Mesenchymal stem cell (in vitro differentiated cells and primary cell): ENCODE results near the gene B3GAT2. TPM values are rescaled to one million over a fixed set of nuclear protein-coding genes. Genes with fewer than 3 reads are reported as not detected.

Experiments
- DNase-seq: peaks from one replicate; pipeline ENCODE4 v3.0.0-alpha.2; 2013
- H2AFZ ChIP-seq: one replicate; pipeline ENCODE4 v1.6.1; 2013; ENCODE audit warnings: low read depth, mild to moderate bottlenecking, control low read depth, inconsistent platforms, low read length, moderate library complexity
- H2AK5ac ChIP-seq: 2 replicates; pipeline ENCODE4 v1.6.1; 2013; ENCODE audit warnings: low read length, moderate library complexity, mild to moderate bottlenecking, inconsistent platforms; ENCODE audit not compliant: severe bottlenecking
- H2BK120ac ChIP-seq: one replicate; pipeline ENCODE4 v1.6.1; 2013; ENCODE audit warnings: low read depth, mild to moderate bottlenecking, inconsistent platforms, low read length, moderate library complexity
- H2BK12ac ChIP-seq, 2 experiments: one replicate each; pipeline ENCODE4 v1.6.1; 2013; ENCODE audit warnings: inconsistent platforms in 2 of 2, low read length in 2 of 2, mild to moderate bottlenecking in 2 of 2, moderate library complexity in 2 of 2, control low read depth in 1 of 2
- H2BK15ac ChIP-seq: one replicate; pipeline ENCODE4 v1.6.1; 2013; ENCODE audit warnings: mild to moderate bottlenecking, low read depth, inconsistent platforms; ENCODE audit not compliant: poor library complexity, severe bottlenecking
- H2BK5ac ChIP-seq: 2 replicates; pipeline ENCODE4 v1.6.1; 2013; ENCODE audit warnings: low read depth, mild to moderate bottlenecking, low read length, control low read depth, inconsistent platforms; ENCODE audit not compliant: poor library complexity, severe bottlenecking
- H3K14ac ChIP-seq, 2 experiments: one replicate each; pipeline ENCODE4 v1.6.1; 2013; ENCODE audit warnings: inconsistent platforms in 2 of 2, low read length in 2 of 2, control low read depth in 1 of 2, mild to moderate bottlenecking in 1 of 2, moderate library complexity in 1 of 2
- H3K18ac ChIP-seq, 2 experiments: one replicate each; pipeline ENCODE4 v1.6.1; 2013; ENCODE audit warnings: inconsistent platforms in 2 of 2, low read length in 2 of 2, control low read depth in 1 of 2, low read depth in 1 of 2, mild to moderate bottlenecking in 1 of 2
- H3K23ac ChIP-seq, 2 experiments: one replicate each; pipeline ENCODE4 v1.6.1; 2013; ENCODE audit warnings: inconsistent platforms in 2 of 2, low read length in 2 of 2, mild to moderate bottlenecking in 2 of 2, moderate library complexity in 2 of 2, control low read depth in 1 of 2
- H3K27ac ChIP-seq: 2 replicates; pipeline ENCODE4 v1.5.1; 2013; ENCODE audit warnings: mild to moderate bottlenecking, moderate library complexity, low read length, control low read depth, inconsistent platforms; ENCODE audit not compliant: poor library complexity, severe bottlenecking
- H3K27me3 ChIP-seq, 2 experiments: 2 replicates each; pipeline versions ENCODE4 v1.6.1 to v1.7.0; 2013; ENCODE audit warnings: low read length in 2 of 2, mild to moderate bottlenecking in 2 of 2, moderate library complexity in 2 of 2, control low read depth in 1 of 2, inconsistent platforms in 1 of 2; ENCODE audit not compliant: control insufficient read depth in 1 of 2, insufficient read depth in 1 of 2
- H3K36me3 ChIP-seq, 2 experiments: 2 replicates each; pipeline versions ENCODE4 v1.6.1 to v1.7.0; 2013; ENCODE audit warnings: low read length in 2 of 2, control low read depth in 1 of 2, inconsistent platforms in 1 of 2, low read depth in 1 of 2, mild to moderate bottlenecking in 1 of 2; ENCODE audit not compliant: insufficient read depth in 2 of 2, control insufficient read depth in 1 of 2
- H3K4ac ChIP-seq, 2 experiments: one replicate each; pipeline ENCODE4 v1.6.1; 2013; ENCODE audit warnings: inconsistent platforms in 2 of 2, low read length in 2 of 2, mild to moderate bottlenecking in 2 of 2, moderate library complexity in 2 of 2, control low read depth in 1 of 2, low read depth in 1 of 2
- H3K4me1 ChIP-seq: 2 replicates; pipeline ENCODE4 v1.6.1; 2013; ENCODE audit warnings: low read depth, low read length, control low read depth; ENCODE audit not compliant: control insufficient read depth, insufficient read depth
- H3K4me2 ChIP-seq: 2 replicates; pipeline ENCODE4 v1.6.1; 2013; ENCODE audit warnings: low read length, mild to moderate bottlenecking, inconsistent platforms; ENCODE audit not compliant: poor library complexity, severe bottlenecking
- H3K4me3 ChIP-seq, 2 experiments: 2 replicates each; pipeline versions ENCODE4 v1.5.1 to v1.7.0; 2013; ENCODE audit warnings: low read length in 2 of 2, mild to moderate bottlenecking in 2 of 2, control low read depth in 1 of 2, low read depth in 1 of 2; ENCODE audit not compliant: insufficient read depth in 1 of 2
- H3K79me1 ChIP-seq: replicated peaks from 2 replicates; pipeline ENCODE4 v1.6.1; 2013; ENCODE audit warnings: mild to moderate bottlenecking, control low read depth, low read length, inconsistent platforms; ENCODE audit not compliant: poor library complexity, severe bottlenecking
- H3K9ac ChIP-seq: 2 replicates; pipeline ENCODE4 v1.7.0; 2013; ENCODE audit warnings: mild to moderate bottlenecking, low read length, moderate library complexity
- H3K9me3 ChIP-seq: 2 replicates; pipeline ENCODE4 v1.7.0; 2013; ENCODE audit warnings: mild to moderate bottlenecking, low read length; ENCODE audit not compliant: control insufficient read depth
- H4K8ac ChIP-seq: one replicate; pipeline ENCODE4 v1.6.1; 2013; ENCODE audit warnings: inconsistent platforms, mild to moderate bottlenecking, low read length, moderate library complexity
- H4K91ac ChIP-seq: one replicate; pipeline ENCODE4 v1.6.1; 2013; ENCODE audit warnings: mild to moderate bottlenecking, low read length, inconsistent platforms
- WGBS: methylation state at CpG from one replicate; pipeline ENCODE4 v1.1.7; 2013; ENCODE audit warnings: mixed read lengths; 5-methylcytosine and 5-hydroxymethylcytosine counted together
- polyA plus RNA-seq, 2 experiments: library from polyadenylated mRNA; stranded (reverse); fragments of 200-250 nt; gene quantifications; one replicate each; pipeline ENCODE4 v1.2.3, GENCODE V29; 2013

Gene B3GAT2
- polyA plus RNA-seq (2013, experiment 1 of 2) = not detected
- not detected for polyA plus RNA-seq (2013, experiment 2 of 2)

GRCh38 chr6:70956451-70957283, at the start of gene B3GAT2:
B3GAT2 (minus strand) TSS chr6:70957060; CDS start chr6:70956429, 631 bp downstream.
- Histone ChIP-seq H2BK12ac (no peak within 1 kb of the TSS), H3K4ac (no peak within 1 kb of the TSS), H4K91ac (no peak within 1 kb of the TSS), H3K4me1 (peaks cover 21% of the 10 kb centered on the region), H2AFZ (peak within 1 kb of the TSS; percentile 74), H3K23ac (peak within 1 kb of the TSS in 1 of 2 experiments; percentile 9), H4K8ac (peak within 1 kb of the TSS; percentile 67), H3K27me3 (peaks cover 55 to 72% of the 10 kb centered on the region in 2 experiments), H3K4me2 (peak within 1 kb of the TSS; percentile 99), H3K27ac (no peak within 1 kb of the TSS), H3K79me1 (no peaks in the 10 kb centered on the region), H3K14ac (no peak within 1 kb of the TSS), H3K18ac (no peak within 1 kb of the TSS), H2AK5ac (no peak within 1 kb of the TSS), H3K9me3 (no peaks in the 10 kb centered on the region), H3K4me3 (peak within 1 kb of the TSS; percentile 52 to 75), H2BK15ac (no peak within 1 kb of the TSS), H3K36me3 (no peaks in the 10 kb centered on the region), H3K9ac (no peak within 1 kb of the TSS), H2BK120ac (no peak within 1 kb of the TSS), H2BK5ac (no peak within 1 kb of the TSS)
- DNase-seq = peak; percentile 41
- WGBS = 1% methylated on average over 60 of the region's 83 CpGs

- no peak overlapping the region for H2BK15ac ChIP-seq
- no peak overlapping the region for H2BK120ac ChIP-seq
- H3K9me3 ChIP-seq = no peaks in the 10 kb centered on the region
- no peak overlapping the region for H4K8ac ChIP-seq
- H3K4ac ChIP-seq = no peak overlapping the region
- no peak overlapping the region for H3K4me3 ChIP-seq
- no peak overlapping the region for H3K18ac ChIP-seq
- H3K36me3 ChIP-seq = no peaks in the 10 kb centered on the region
- H2AFZ ChIP-seq = no peak overlapping the region
- H3K4me2 ChIP-seq = no peak overlapping the region
- H3K14ac ChIP-seq = no peak overlapping the region
- no peak overlapping the region for H3K9ac ChIP-seq
- H3K27ac ChIP-seq = no peak overlapping the region
- H2AK5ac ChIP-seq = no peak overlapping the region
- no peak overlapping the region for H2BK5ac ChIP-seq
- H4K91ac ChIP-seq = no peak overlapping the region
- no peak overlapping the region for H2BK12ac ChIP-seq
- H3K79me1 ChIP-seq = no peaks in the 10 kb centered on the region
- H3K4me1 ChIP-seq = peaks cover 4% of the 10 kb centered on the region
- WGBS = 34% methylated on average over 4 of the region's 4 CpGs
- no peak overlapping the region for H3K23ac ChIP-seq
- peaks cover 0 to 3% of the 10 kb centered on the region in 2 experiments for H3K27me3 ChIP-seq
- DNase-seq = no peak
These were observed 41.3 kb upstream of the B3GAT2 start for GRCh38 chr6:70998148-70998547.

GRCh38 chr6:70997379-70997778, 40.5 kb upstream of the B3GAT2 start:
- H2AFZ ChIP-seq = no peak overlapping the region
- no peaks in the 10 kb centered on the region for H3K9me3 ChIP-seq
- H3K23ac ChIP-seq = no peak overlapping the region
- H2BK15ac ChIP-seq = no peak overlapping the region
- no peak overlapping the region for H4K8ac ChIP-seq
- H3K14ac ChIP-seq = no peak overlapping the region
- peaks cover 0 to 3% of the 10 kb centered on the region in 2 experiments for H3K27me3 ChIP-seq
- H3K9ac ChIP-seq = no peak overlapping the region
- no peak overlapping the region for H3K4me3 ChIP-seq
- H3K27ac ChIP-seq = no peak overlapping the region
- no peak overlapping the region for H4K91ac ChIP-seq
- no peak overlapping the region for H3K18ac ChIP-seq
- H3K4ac ChIP-seq = no peak overlapping the region
- H2BK12ac ChIP-seq = no peak overlapping the region
- no peak overlapping the region for H2AK5ac ChIP-seq
- no peak overlapping the region for H2BK120ac ChIP-seq
- H3K4me1 ChIP-seq = peaks cover 4% of the 10 kb centered on the region
- 83% methylated on average over 3 of the region's 3 CpGs for WGBS
- H3K36me3 ChIP-seq = no peaks in the 10 kb centered on the region
- no peaks in the 10 kb centered on the region for H3K79me1 ChIP-seq
- DNase-seq = no peak
- no peak overlapping the region for H2BK5ac ChIP-seq
- H3K4me2 ChIP-seq = no peak overlapping the region

- Histone ChIP-seq H2BK15ac (no peak overlapping the region), H3K79me1 (no peaks in the 10 kb centered on the region), H3K27me3 (peaks cover 0 to 3% of the 10 kb centered on the region in 2 experiments), H3K18ac (no peak overlapping the region), H3K4me3 (no peak overlapping the region), H4K8ac (no peak overlapping the region), H2AK5ac (no peak overlapping the region), H3K4ac (no peak overlapping the region), H3K4me1 (peaks cover 4% of the 10 kb centered on the region), H3K27ac (no peak overlapping the region), H2BK5ac (no peak overlapping the region), H4K91ac (no peak overlapping the region), H3K23ac (no peak overlapping the region), H3K4me2 (no peak overlapping the region), H2BK120ac (no peak overlapping the region), H2AFZ (no peak overlapping the region), H3K14ac (no peak overlapping the region), H2BK12ac (no peak overlapping the region), H3K36me3 (no peaks in the 10 kb centered on the region), H3K9me3 (no peaks in the 10 kb centered on the region), H3K9ac (no peak overlapping the region)
- 75% methylated on average over 1 of the region's 1 CpG for WGBS
- DNase-seq = no peak
These were observed 39.2 kb upstream of the B3GAT2 start for GRCh38 chr6:70996106-70996505.
